Mesenchymal stem cell (in vitro differentiated cells and primary cell): ENCODE measurements around the gene MX2.

Source experiments
- DNase-seq: peaks from one replicate; pipeline ENCODE4 v3.0.0-alpha.2; 2013
- H2AFZ ChIP-seq: one replicate; pipeline ENCODE4 v1.6.1; 2013; ENCODE audit warnings: low read depth, mild to moderate bottlenecking, control low read depth, inconsistent platforms, low read length, moderate library complexity
- H2AK5ac ChIP-seq: 2 replicates; pipeline ENCODE4 v1.6.1; 2013; ENCODE audit warnings: low read length, moderate library complexity, mild to moderate bottlenecking, inconsistent platforms; ENCODE audit not compliant: severe bottlenecking
- H2BK120ac ChIP-seq: one replicate; pipeline ENCODE4 v1.6.1; 2013; ENCODE audit warnings: low read depth, mild to moderate bottlenecking, inconsistent platforms, low read length, moderate library complexity
- H2BK12ac ChIP-seq, 2 experiments: one replicate each; pipeline ENCODE4 v1.6.1; 2013; ENCODE audit warnings: inconsistent platforms in 2 of 2, low read length in 2 of 2, mild to moderate bottlenecking in 2 of 2, moderate library complexity in 2 of 2, control low read depth in 1 of 2
- H2BK15ac ChIP-seq: one replicate; pipeline ENCODE4 v1.6.1; 2013; ENCODE audit warnings: mild to moderate bottlenecking, low read depth, inconsistent platforms; ENCODE audit not compliant: poor library complexity, severe bottlenecking
- H2BK5ac ChIP-seq: 2 replicates; pipeline ENCODE4 v1.6.1; 2013; ENCODE audit warnings: low read depth, mild to moderate bottlenecking, low read length, control low read depth, inconsistent platforms; ENCODE audit not compliant: poor library complexity, severe bottlenecking
- H3K14ac ChIP-seq, 2 experiments: one replicate each; pipeline ENCODE4 v1.6.1; 2013; ENCODE audit warnings: inconsistent platforms in 2 of 2, low read length in 2 of 2, control low read depth in 1 of 2, mild to moderate bottlenecking in 1 of 2, moderate library complexity in 1 of 2
- H3K18ac ChIP-seq, 2 experiments: one replicate each; pipeline ENCODE4 v1.6.1; 2013; ENCODE audit warnings: inconsistent platforms in 2 of 2, low read length in 2 of 2, control low read depth in 1 of 2, low read depth in 1 of 2, mild to moderate bottlenecking in 1 of 2
- H3K23ac ChIP-seq, 2 experiments: one replicate each; pipeline ENCODE4 v1.6.1; 2013; ENCODE audit warnings: inconsistent platforms in 2 of 2, low read length in 2 of 2, mild to moderate bottlenecking in 2 of 2, moderate library complexity in 2 of 2, control low read depth in 1 of 2
- H3K27ac ChIP-seq: 2 replicates; pipeline ENCODE4 v1.5.1; 2013; ENCODE audit warnings: mild to moderate bottlenecking, moderate library complexity, low read length, control low read depth, inconsistent platforms; ENCODE audit not compliant: poor library complexity, severe bottlenecking
- H3K27me3 ChIP-seq, 2 experiments: 2 replicates each; pipeline versions ENCODE4 v1.6.1 to v1.7.0; 2013; ENCODE audit warnings: low read length in 2 of 2, mild to moderate bottlenecking in 2 of 2, moderate library complexity in 2 of 2, control low read depth in 1 of 2, inconsistent platforms in 1 of 2; ENCODE audit not compliant: control insufficient read depth in 1 of 2, insufficient read depth in 1 of 2
- H3K36me3 ChIP-seq, 2 experiments: 2 replicates each; pipeline versions ENCODE4 v1.6.1 to v1.7.0; 2013; ENCODE audit warnings: low read length in 2 of 2, control low read depth in 1 of 2, inconsistent platforms in 1 of 2, low read depth in 1 of 2, mild to moderate bottlenecking in 1 of 2; ENCODE audit not compliant: insufficient read depth in 2 of 2, control insufficient read depth in 1 of 2
- H3K4ac ChIP-seq, 2 experiments: one replicate each; pipeline ENCODE4 v1.6.1; 2013; ENCODE audit warnings: inconsistent platforms in 2 of 2, low read length in 2 of 2, mild to moderate bottlenecking in 2 of 2, moderate library complexity in 2 of 2, control low read depth in 1 of 2, low read depth in 1 of 2
- H3K4me1 ChIP-seq: 2 replicates; pipeline ENCODE4 v1.6.1; 2013; ENCODE audit warnings: low read depth, low read length, control low read depth; ENCODE audit not compliant: control insufficient read depth, insufficient read depth
- H3K4me2 ChIP-seq: 2 replicates; pipeline ENCODE4 v1.6.1; 2013; ENCODE audit warnings: low read length, mild to moderate bottlenecking, inconsistent platforms; ENCODE audit not compliant: poor library complexity, severe bottlenecking
- H3K4me3 ChIP-seq, 2 experiments: 2 replicates each; pipeline versions ENCODE4 v1.5.1 to v1.7.0; 2013; ENCODE audit warnings: low read length in 2 of 2, mild to moderate bottlenecking in 2 of 2, control low read depth in 1 of 2, low read depth in 1 of 2; ENCODE audit not compliant: insufficient read depth in 1 of 2
- H3K79me1 ChIP-seq: replicated peaks from 2 replicates; pipeline ENCODE4 v1.6.1; 2013; ENCODE audit warnings: mild to moderate bottlenecking, control low read depth, low read length, inconsistent platforms; ENCODE audit not compliant: poor library complexity, severe bottlenecking
- H3K9ac ChIP-seq: 2 replicates; pipeline ENCODE4 v1.7.0; 2013; ENCODE audit warnings: mild to moderate bottlenecking, low read length, moderate library complexity
- H3K9me3 ChIP-seq: 2 replicates; pipeline ENCODE4 v1.7.0; 2013; ENCODE audit warnings: mild to moderate bottlenecking, low read length; ENCODE audit not compliant: control insufficient read depth
- H4K8ac ChIP-seq: one replicate; pipeline ENCODE4 v1.6.1; 2013; ENCODE audit warnings: inconsistent platforms, mild to moderate bottlenecking, low read length, moderate library complexity
- H4K91ac ChIP-seq: one replicate; pipeline ENCODE4 v1.6.1; 2013; ENCODE audit warnings: mild to moderate bottlenecking, low read length, inconsistent platforms
- WGBS: methylation state at CpG from one replicate; pipeline ENCODE4 v1.1.7; 2013; ENCODE audit warnings: mixed read lengths; 5-methylcytosine and 5-hydroxymethylcytosine counted together

The MX2 gene

GRCh38 chr21:41348434-41348833 is 13.4 kb upstream of the MX2 start:
- H3K27me3 ChIP-seq: peaks cover 0 to 42% of the 10 kb centered on the region in 2 experiments
- H2BK12ac ChIP-seq: no peak overlapping the region
- H3K27ac ChIP-seq: no peak overlapping the region
- H3K4me2 ChIP-seq: no peak overlapping the region
- DNase-seq: no peak
- H4K8ac ChIP-seq: no peak overlapping the region
- H2BK15ac ChIP-seq: no peak overlapping the region
- H3K9me3 ChIP-seq: peaks cover under 1% of the 10 kb centered on the region
- H3K36me3 ChIP-seq: no peaks in the 10 kb centered on the region
- 46% methylated on average over 6 of the region's 6 CpGs for WGBS
- no peak overlapping the region for H2BK120ac ChIP-seq
- no peak overlapping the region for H2AFZ ChIP-seq
- H3K79me1 ChIP-seq: no peaks in the 10 kb centered on the region
- no peak overlapping the region for H2BK5ac ChIP-seq
- H3K23ac ChIP-seq: no peak overlapping the region
- H3K4me3 ChIP-seq: no peak overlapping the region
- H3K14ac ChIP-seq: no peak overlapping the region
- no peak overlapping the region for H3K18ac ChIP-seq
- H3K9ac ChIP-seq: no peak overlapping the region
- no peak overlapping the region for H4K91ac ChIP-seq
- no peaks in the 10 kb centered on the region for H3K4me1 ChIP-seq
- H2AK5ac ChIP-seq: no peak overlapping the region
- H3K4ac ChIP-seq: no peak overlapping the region

- Histone ChIP-seq H3K9ac (no peak overlapping the region), H3K23ac (no peak overlapping the region), H3K27me3 (peaks cover 0 to 42% of the 10 kb centered on the region in 2 experiments), H3K9me3 (no peaks in the 10 kb centered on the region), H2BK5ac (no peak overlapping the region), H2AK5ac (no peak overlapping the region), H2BK12ac (no peak overlapping the region), H3K4me3 (no peak overlapping the region), H3K14ac (no peak overlapping the region), H4K91ac (no peak overlapping the region), H3K4ac (no peak overlapping the region), H3K4me2 (no peak overlapping the region), H3K18ac (no peak overlapping the region), H2AFZ (no peak overlapping the region), H4K8ac (no peak overlapping the region), H2BK120ac (no peak overlapping the region), H2BK15ac (no peak overlapping the region), H3K27ac (no peak overlapping the region), H3K36me3 (no peaks in the 10 kb centered on the region), H3K79me1 (no peaks in the 10 kb centered on the region), H3K4me1 (no peaks in the 10 kb centered on the region)
- 88% methylated on average over 6 of the region's 7 CpGs for WGBS
- no peak for DNase-seq
These were observed 12.7 kb upstream of the MX2 start for GRCh38 chr21:41349126-41349525.

GRCh38 chr21:41349619-41350390 is 12.0 kb upstream of the MX2 start:
- Histone ChIP-seq H3K4ac (no peak overlapping the region), H2BK12ac (no peak overlapping the region), H4K91ac (no peak overlapping the region), H3K79me1 (no peaks in the 10 kb centered on the region), H3K23ac (no peak overlapping the region), H3K18ac (no peak overlapping the region), H4K8ac (no peak overlapping the region), H2BK15ac (no peak overlapping the region), H2AFZ (no peak overlapping the region), H3K4me1 (no peaks in the 10 kb centered on the region), H3K27me3 (peaks cover 0 to 42% of the 10 kb centered on the region in 2 experiments), H2AK5ac (no peak overlapping the region), H3K14ac (no peak overlapping the region), H3K27ac (no peak overlapping the region), H3K9ac (no peak overlapping the region), H3K4me3 (no peak overlapping the region), H2BK120ac (no peak overlapping the region), H2BK5ac (no peak overlapping the region), H3K36me3 (no peaks in the 10 kb centered on the region), H3K4me2 (no peak overlapping the region), H3K9me3 (no peaks in the 10 kb centered on the region)
- 83% methylated on average over 19 of the region's 19 CpGs for WGBS
- no peak for DNase-seq

GRCh38 chr21:41350436-41351155 is 11.2 kb upstream of the MX2 start:
- H3K4me3 ChIP-seq: no peak overlapping the region
- H4K91ac ChIP-seq: no peak overlapping the region
- DNase-seq: no peak
- no peak overlapping the region for H2BK120ac ChIP-seq
- H3K14ac ChIP-seq: no peak overlapping the region
- H3K23ac ChIP-seq: no peak overlapping the region
- no peak overlapping the region for H2BK15ac ChIP-seq
- no peaks in the 10 kb centered on the region for H3K9me3 ChIP-seq
- H3K4ac ChIP-seq: no peak overlapping the region
- H2BK5ac ChIP-seq: no peak overlapping the region
- no peak overlapping the region for H3K9ac ChIP-seq
- H2BK12ac ChIP-seq: no peak overlapping the region
- H3K27ac ChIP-seq: no peak overlapping the region
- no peaks in the 10 kb centered on the region for H3K4me1 ChIP-seq
- H3K27me3 ChIP-seq: peaks cover 0 to 42% of the 10 kb centered on the region in 2 experiments
- 88% methylated on average over 16 of the region's 16 CpGs for WGBS
- H2AFZ ChIP-seq: no peak overlapping the region
- H3K4me2 ChIP-seq: no peak overlapping the region
- H3K18ac ChIP-seq: no peak overlapping the region
- H3K36me3 ChIP-seq: no peaks in the 10 kb centered on the region
- H2AK5ac ChIP-seq: no peak overlapping the region
- H4K8ac ChIP-seq: no peak overlapping the region
- no peaks in the 10 kb centered on the region for H3K79me1 ChIP-seq
